Ishikawa (cell line): Measurements from ENCODE around the gene FLYWCH2.

ENCODE experiments used
- CEBPB ChIP-seq: IDR thresholded peaks from 2 replicates; pipeline ENCODE4 v1.6.1; 2012
- CREB1 ChIP-seq: IDR thresholded peaks from 2 replicates; pipeline ENCODE4 v1.6.1; 2012; ENCODE audit warnings: low read depth
- EGR1 ChIP-seq: IDR thresholded peaks from 2 replicates; pipeline ENCODE4 v1.6.1; 2012
- EP300 ChIP-seq: IDR thresholded peaks from 2 replicates; pipeline ENCODE4 v1.6.1; 2012; ENCODE audit warnings: borderline replicate concordance
- FOXM1 ChIP-seq: IDR thresholded peaks from 2 replicates; pipeline ENCODE4 v1.6.1; 2012; ENCODE audit warnings: low read depth, borderline replicate concordance
- NFIC ChIP-seq: IDR thresholded peaks from 2 replicates; pipeline ENCODE4 v1.6.1; 2012
- RAD21 ChIP-seq: IDR thresholded peaks from 2 replicates; pipeline ENCODE4 v1.6.1; 2012; ENCODE audit warnings: low read depth
- TAF1 ChIP-seq: IDR thresholded peaks from 2 replicates; pipeline ENCODE4 v1.6.1; 2012; ENCODE audit warnings: low read depth, mild to moderate bottlenecking
- TCF12 ChIP-seq: IDR thresholded peaks from 2 replicates; pipeline ENCODE4 v1.6.1; 2012; ENCODE audit warnings: low read depth
- TEAD4 ChIP-seq: IDR thresholded peaks from 2 replicates; pipeline ENCODE4 v1.6.1; 2012
- YY1 ChIP-seq: IDR thresholded peaks from 2 replicates; pipeline ENCODE4 v1.6.1; 2012; ENCODE audit warnings: low read depth
- ZBTB7A ChIP-seq: IDR thresholded peaks from 2 replicates; pipeline ENCODE4 v1.6.1; 2012; ENCODE audit warnings: low read depth
- TF ChIP-seq, protein P1 (sequence below): IDR thresholded peaks from 2 replicates; pipeline ENCODE4 v1.6.1; 2012
- TF ChIP-seq, protein P2 (sequence below): IDR thresholded peaks from 2 replicates; pipeline ENCODE4 v1.6.1; 2012; ENCODE audit warnings: low read depth, mild to moderate bottlenecking
- TF ChIP-seq, protein P3 (sequence below): IDR thresholded peaks from 2 replicates; pipeline ENCODE4 v1.6.1; 2012

The FLYWCH2 gene

DNA sequence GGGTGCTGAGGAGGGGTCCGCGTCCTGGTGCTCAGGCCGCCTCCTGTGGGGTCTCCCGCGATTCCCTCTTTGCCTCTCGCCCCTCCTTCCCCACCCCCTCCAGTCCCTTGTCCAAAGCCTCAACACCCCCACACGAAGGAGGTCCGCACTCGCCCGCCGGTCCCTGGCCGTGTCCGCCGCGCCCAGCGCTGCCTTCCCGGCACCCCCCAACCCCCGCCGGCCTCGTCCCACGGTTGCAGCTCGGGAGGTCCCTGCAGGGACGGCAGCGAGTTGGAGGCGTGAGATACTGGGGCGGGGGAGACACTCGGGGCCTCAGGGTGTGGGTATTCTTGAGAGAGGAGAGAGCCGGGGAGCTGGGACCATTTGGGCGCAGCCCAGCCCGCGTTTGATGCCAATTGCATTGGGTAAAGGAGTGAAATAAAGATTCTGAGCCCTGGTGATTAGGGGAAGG is 468 bp downstream of the FLYWCH2 start:
- peak; percentile 98 for TF ChIP-seq ZBTB7A
- no peak for TF ChIP-seq EGR1

DNA sequence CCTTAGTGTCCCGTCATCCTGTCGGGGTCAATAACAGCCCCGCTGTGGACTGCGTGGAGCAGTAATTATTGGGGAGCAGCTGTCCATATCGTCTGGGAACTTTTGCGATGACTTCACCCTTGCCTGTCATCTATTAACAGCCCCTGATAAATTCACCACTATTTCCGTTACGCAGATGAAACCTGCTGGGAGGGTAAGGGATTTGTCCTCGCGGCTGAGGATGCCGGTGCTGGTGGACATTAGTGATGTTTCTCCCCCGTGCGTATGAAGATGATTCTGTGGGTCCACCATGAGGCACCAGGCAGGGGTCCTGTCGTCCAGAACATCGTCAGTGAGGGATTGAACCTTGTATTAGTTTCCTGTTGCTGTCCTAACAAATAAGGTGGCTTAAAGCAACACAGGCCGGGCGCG is 1.0 kb downstream of the FLYWCH2 start:
- no peak for TF ChIP-seq YY1
- TF ChIP-seq CEBPB = no peak
- no peak for TF ChIP-seq FOXM1

GRCh38 chr16:2894231-2894630 is 11.2 kb downstream of the FLYWCH2 start:
- TF ChIP-seq TAF1 = no peak
- TF ChIP-seq TEAD4 = no peak
- no peak for TF ChIP-seq CEBPB
- TF ChIP-seq, protein P1, sequence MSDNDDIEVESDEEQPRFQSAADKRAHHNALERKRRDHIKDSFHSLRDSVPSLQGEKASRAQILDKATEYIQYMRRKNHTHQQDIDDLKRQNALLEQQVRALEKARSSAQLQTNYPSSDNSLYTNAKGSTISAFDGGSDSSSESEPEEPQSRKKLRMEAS = no peak
- TF ChIP-seq, protein P2, sequence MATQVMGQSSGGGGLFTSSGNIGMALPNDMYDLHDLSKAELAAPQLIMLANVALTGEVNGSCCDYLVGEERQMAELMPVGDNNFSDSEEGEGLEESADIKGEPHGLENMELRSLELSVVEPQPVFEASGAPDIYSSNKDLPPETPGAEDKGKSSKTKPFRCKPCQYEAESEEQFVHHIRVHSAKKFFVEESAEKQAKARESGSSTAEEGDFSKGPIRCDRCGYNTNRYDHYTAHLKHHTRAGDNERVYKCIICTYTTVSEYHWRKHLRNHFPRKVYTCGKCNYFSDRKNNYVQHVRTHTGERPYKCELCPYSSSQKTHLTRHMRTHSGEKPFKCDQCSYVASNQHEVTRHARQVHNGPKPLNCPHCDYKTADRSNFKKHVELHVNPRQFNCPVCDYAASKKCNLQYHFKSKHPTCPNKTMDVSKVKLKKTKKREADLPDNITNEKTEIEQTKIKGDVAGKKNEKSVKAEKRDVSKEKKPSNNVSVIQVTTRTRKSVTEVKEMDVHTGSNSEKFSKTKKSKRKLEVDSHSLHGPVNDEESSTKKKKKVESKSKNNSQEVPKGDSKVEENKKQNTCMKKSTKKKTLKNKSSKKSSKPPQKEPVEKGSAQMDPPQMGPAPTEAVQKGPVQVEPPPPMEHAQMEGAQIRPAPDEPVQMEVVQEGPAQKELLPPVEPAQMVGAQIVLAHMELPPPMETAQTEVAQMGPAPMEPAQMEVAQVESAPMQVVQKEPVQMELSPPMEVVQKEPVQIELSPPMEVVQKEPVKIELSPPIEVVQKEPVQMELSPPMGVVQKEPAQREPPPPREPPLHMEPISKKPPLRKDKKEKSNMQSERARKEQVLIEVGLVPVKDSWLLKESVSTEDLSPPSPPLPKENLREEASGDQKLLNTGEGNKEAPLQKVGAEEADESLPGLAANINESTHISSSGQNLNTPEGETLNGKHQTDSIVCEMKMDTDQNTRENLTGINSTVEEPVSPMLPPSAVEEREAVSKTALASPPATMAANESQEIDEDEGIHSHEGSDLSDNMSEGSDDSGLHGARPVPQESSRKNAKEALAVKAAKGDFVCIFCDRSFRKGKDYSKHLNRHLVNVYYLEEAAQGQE = no peak
- no peak for TF ChIP-seq RAD21
- TF ChIP-seq ZBTB7A = no peak
- TF ChIP-seq EP300 = no peak
- no peak for TF ChIP-seq EGR1
- TF ChIP-seq CREB1 = no peak
- TF ChIP-seq, protein P3, sequence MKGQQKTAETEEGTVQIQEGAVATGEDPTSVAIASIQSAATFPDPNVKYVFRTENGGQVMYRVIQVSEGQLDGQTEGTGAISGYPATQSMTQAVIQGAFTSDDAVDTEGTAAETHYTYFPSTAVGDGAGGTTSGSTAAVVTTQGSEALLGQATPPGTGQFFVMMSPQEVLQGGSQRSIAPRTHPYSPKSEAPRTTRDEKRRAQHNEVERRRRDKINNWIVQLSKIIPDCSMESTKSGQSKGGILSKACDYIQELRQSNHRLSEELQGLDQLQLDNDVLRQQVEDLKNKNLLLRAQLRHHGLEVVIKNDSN = no peak

DNA sequence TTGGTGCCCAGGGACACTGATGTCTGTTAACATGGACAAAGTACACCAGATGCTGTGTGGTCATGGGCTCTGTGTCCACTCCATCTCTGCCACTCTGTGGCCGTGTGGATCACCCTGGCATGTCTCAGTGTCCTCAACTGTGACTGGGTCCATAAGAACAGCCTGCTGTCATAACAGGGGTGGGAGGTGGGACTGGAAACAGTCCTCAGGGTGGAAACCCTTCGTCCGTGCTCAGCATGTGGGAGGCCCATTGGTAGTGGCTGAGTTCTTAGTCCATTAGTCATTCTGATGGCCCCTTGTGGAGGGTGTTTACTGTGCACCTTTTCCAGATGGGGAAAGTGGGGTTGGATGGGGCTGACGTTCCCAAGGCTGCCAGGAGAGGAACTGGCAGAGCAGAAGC is 12.8 kb downstream of the FLYWCH2 start:
- TF ChIP-seq TCF12 (no peak), EGR1 (no peak), EP300 (no peak), CEBPB (no peak), CREB1 (no peak)
- TF ChIP-seq, protein P3 = no peak
- TF ChIP-seq, protein P1 = peak; percentile 88
- TF ChIP-seq, protein P2 = no peak

- no peak for TF ChIP-seq EP300
- TF ChIP-seq CEBPB = no peak
- no peak for TF ChIP-seq RAD21
- TF ChIP-seq, protein P2 = no peak
- no peak for TF ChIP-seq EGR1
- no peak for TF ChIP-seq ZBTB7A
Observed at GRCh38 chr16:2896480-2897010, 13.5 kb downstream of the FLYWCH2 start.

GRCh38 chr16:2897110-2897509 is 14.1 kb downstream of the FLYWCH2 start:
- TF ChIP-seq YY1 (no peak), FOXM1 (no peak), CEBPB (no peak), TAF1 (no peak), TCF12 (no peak), NFIC (no peak), CREB1 (no peak), EP300 (no peak), RAD21 (no peak), EGR1 (no peak)
- TF ChIP-seq, protein P1 = no peak
- TF ChIP-seq, protein P3 = no peak
- TF ChIP-seq, protein P2 = no peak
